ENCODE results near the gene MRM2.

The MRM2 gene

DNA sequence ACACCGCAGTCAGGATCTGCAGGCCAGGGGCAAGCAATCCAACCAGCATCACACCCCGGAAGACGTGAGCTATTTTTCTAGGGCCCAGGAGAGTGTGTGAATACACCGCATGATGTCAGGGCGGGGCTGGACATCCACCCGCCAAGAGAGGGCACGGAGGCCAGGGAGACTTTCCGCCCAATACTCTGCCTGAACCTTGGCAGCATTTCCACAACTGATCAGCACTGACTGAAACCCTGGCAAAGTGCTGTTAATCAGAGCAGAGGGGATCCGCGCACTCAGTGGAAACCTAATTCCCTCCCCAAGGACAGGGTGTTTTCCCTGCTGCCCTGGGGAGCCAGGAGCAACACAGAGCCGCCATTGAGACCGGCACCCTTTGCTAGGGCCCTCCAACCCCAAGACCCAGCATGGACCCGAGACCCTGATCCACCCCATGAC lies 17.5 kb downstream of the MRM2 start:
- no peak overlapping the region for H3K27ac ChIP-seq (ENCODE audit: low read length)
- no peaks in the 10 kb centered on the region for H3K27me3 ChIP-seq (ENCODE audit: control insufficient read depth, insufficient read depth, low read length)
- H3K4me1 ChIP-seq (ENCODE audit: control insufficient read depth, insufficient read depth, low read length) = no peaks in the 10 kb centered on the region; the same call in 1 of the 2 replicates
- no peaks in the 10 kb centered on the region for H3K9me3 ChIP-seq (ENCODE audit: control insufficient read depth, insufficient read depth, low read length)
- no CpG with 5 or more reads among the region's 13 CpGs for WGBS (ENCODE audit: insufficient coverage, insufficient read length)
- DNase-seq (ENCODE audit: low read depth, low spot score) = no peak
- no peak overlapping the region for H3K4me3 ChIP-seq (ENCODE audit: low read length)
- peaks cover 33% of the 10 kb centered on the region for H3K36me3 ChIP-seq (ENCODE audit: control insufficient read depth, insufficient read depth, low read length)

DNA sequence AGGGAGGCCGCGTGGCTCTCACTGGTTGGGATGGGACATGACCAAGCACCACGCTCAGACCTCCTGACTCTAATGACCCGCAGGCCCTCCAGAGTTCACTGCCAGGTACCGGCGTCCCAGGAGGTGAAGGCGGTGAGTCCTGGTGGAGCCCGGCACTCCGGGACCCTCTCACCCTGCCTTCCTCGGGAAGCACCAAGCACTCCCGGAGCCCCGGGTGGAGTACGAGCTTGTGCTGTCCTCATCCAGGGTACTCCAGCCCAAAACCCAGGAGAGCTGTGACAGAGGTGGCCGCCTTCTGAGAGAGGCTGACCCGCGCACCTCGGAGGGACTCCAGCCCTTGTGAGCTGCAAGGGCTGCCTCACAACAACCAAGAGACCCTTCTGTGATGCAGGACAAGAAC lies 18.7 kb downstream of the MRM2 start:
- Histone ChIP-seq H3K27me3 (ENCODE audit: control insufficient read depth, insufficient read depth, low read length) (no peaks in the 10 kb centered on the region), H3K4me3 (ENCODE audit: low read length) (no peak overlapping the region), H3K9me3 (ENCODE audit: control insufficient read depth, insufficient read depth, low read length) (no peaks in the 10 kb centered on the region), H3K36me3 (ENCODE audit: control insufficient read depth, insufficient read depth, low read length) (peaks cover 32% of the 10 kb centered on the region), H3K4me1 (ENCODE audit: control insufficient read depth, insufficient read depth, low read length) (no peaks in the 10 kb centered on the region; the same call in 1 of the 2 replicates), H3K27ac (ENCODE audit: low read length) (no peak overlapping the region)
- WGBS (ENCODE audit: insufficient coverage, insufficient read length) = no CpG with 5 or more reads among the region's 17 CpGs
- DNase-seq (ENCODE audit: low read depth, low spot score) = no peak

DNA sequence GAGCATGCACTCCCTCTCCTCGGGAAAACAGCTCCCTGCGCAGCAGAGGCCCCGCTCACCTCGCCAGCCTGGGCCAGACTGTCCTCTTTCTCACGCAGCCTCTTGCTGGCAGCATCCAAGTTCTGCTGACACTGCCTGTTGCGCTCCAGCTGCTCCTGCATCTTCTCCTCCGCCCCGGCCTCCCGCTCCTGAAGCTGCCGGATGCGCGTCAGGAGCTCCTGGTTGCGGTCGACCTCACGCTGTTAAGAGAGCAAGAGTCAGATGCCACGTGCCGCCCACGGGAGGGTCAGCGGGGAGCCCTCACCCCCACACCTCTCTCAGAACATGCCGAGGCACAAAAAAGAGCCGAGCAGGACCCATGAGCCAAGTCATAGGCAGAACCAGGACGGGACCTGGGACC lies 19.5 kb downstream of the MRM2 start:
- no peak overlapping the region; the same call in 1 of the 2 replicates for H3K4me3 ChIP-seq (ENCODE audit: low read length)
- WGBS (ENCODE audit: insufficient coverage, insufficient read length) = no CpG with 5 or more reads among the region's 22 CpGs
- DNase-seq (ENCODE audit: low read depth, low spot score) = no peak

DNA sequence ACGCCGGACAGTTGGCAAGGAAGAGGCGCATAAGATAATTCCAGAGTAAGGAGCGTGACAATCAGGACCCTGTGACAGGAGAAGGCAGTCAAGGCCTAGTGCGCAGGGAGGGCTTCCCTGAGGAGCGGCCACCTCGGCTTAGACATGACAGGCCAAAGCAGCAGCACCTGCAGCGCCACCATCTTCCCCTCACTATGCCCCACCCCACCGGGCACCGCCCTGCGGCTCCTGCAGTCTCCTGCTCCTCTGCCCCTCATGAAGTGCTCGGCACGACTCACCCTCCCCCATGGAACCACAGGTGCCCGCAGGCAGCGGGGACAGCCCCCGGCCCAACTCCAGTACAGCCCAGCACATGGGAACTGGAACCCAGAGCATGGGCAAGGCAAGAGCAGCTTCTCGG lies 21.1 kb downstream of the MRM2 start:
- Histone ChIP-seq H3K27me3 (ENCODE audit: control insufficient read depth, insufficient read depth, low read length) (no peaks in the 10 kb centered on the region), H3K9me3 (ENCODE audit: control insufficient read depth, insufficient read depth, low read length) (no peaks in the 10 kb centered on the region), H3K27ac (ENCODE audit: low read length) (no peak overlapping the region), H3K36me3 (ENCODE audit: control insufficient read depth, insufficient read depth, low read length) (peaks cover 51% of the 10 kb centered on the region), H3K4me1 (ENCODE audit: control insufficient read depth, insufficient read depth, low read length) (no peaks in the 10 kb centered on the region; the same call in 1 of the 2 replicates), H3K4me3 (ENCODE audit: low read length) (no peak overlapping the region)
- WGBS (ENCODE audit: insufficient coverage, insufficient read length) = no CpG with 5 or more reads among the region's 17 CpGs
- no peak for DNase-seq (ENCODE audit: low read depth, low spot score)

More for the DNA sequence above, 19.5 kb downstream of the MRM2 start:
- Histone ChIP-seq H3K9me3 (ENCODE audit: control insufficient read depth, insufficient read depth, low read length) (no peaks in the 10 kb centered on the region), H3K27me3 (ENCODE audit: control insufficient read depth, insufficient read depth, low read length) (no peaks in the 10 kb centered on the region), H3K27ac (ENCODE audit: low read length) (no peak overlapping the region), H3K4me1 (ENCODE audit: control insufficient read depth, insufficient read depth, low read length) (no peaks in the 10 kb centered on the region; the same call in 1 of the 2 replicates), H3K36me3 (ENCODE audit: control insufficient read depth, insufficient read depth, low read length) (peaks cover 38% of the 10 kb centered on the region)

DNA sequence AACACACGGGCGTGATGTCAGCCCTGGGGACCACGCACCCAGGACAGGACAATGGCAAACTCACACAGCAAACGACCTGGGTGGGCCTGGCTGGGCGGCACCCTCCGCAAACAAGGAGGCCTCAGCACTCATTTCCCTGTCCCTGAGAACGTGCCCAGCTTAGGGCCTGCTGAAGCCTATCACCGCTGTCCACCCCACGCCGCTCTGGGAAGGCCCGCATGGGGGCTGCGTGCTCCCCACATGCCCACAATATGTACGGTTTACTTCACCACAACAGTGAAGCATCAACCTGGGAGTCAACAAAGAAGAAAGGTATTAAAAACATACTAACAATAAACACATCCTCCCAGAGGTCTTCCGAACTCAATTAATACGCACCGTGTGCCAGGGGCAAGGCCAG lies 21.5 kb downstream of the MRM2 start:
- Histone ChIP-seq H3K4me3 (ENCODE audit: low read length) (no peak overlapping the region), H3K36me3 (ENCODE audit: control insufficient read depth, insufficient read depth, low read length) (peaks cover 55% of the 10 kb centered on the region), H3K9me3 (ENCODE audit: control insufficient read depth, insufficient read depth, low read length) (no peaks in the 10 kb centered on the region), H3K27me3 (ENCODE audit: control insufficient read depth, insufficient read depth, low read length) (no peaks in the 10 kb centered on the region), H3K27ac (ENCODE audit: low read length) (no peak overlapping the region), H3K4me1 (ENCODE audit: control insufficient read depth, insufficient read depth, low read length) (no peaks in the 10 kb centered on the region; the same call in 1 of the 2 replicates)
- no CpG with 5 or more reads among the region's 16 CpGs for WGBS (ENCODE audit: insufficient coverage, insufficient read length)
- DNase-seq (ENCODE audit: low read depth, low spot score) = no peak

DNA sequence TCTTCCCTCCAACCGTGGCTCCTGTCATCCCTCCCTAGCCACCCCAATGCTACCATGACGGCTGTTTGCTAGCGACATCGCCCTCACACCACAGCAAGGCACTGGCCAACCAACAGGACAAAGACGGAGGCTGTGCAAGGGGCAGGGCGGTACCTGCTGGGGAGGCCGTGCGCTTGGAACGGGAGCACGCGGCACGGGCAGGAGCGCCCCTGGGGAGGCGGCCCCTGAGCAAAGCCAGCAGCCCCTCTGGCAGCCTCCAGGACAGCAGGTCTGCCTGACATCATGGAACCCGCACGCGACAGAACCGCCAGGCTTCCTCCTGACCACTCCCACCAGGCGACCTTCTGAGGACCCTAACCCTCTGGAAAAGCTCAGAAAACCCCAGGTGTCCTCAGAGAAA lies 22.0 kb downstream of the MRM2 start:
- H3K36me3 ChIP-seq (ENCODE audit: control insufficient read depth, insufficient read depth, low read length) = peaks cover 52% of the 10 kb centered on the region
- no CpG with 5 or more reads among the region's 19 CpGs for WGBS (ENCODE audit: insufficient coverage, insufficient read length)

DNA sequence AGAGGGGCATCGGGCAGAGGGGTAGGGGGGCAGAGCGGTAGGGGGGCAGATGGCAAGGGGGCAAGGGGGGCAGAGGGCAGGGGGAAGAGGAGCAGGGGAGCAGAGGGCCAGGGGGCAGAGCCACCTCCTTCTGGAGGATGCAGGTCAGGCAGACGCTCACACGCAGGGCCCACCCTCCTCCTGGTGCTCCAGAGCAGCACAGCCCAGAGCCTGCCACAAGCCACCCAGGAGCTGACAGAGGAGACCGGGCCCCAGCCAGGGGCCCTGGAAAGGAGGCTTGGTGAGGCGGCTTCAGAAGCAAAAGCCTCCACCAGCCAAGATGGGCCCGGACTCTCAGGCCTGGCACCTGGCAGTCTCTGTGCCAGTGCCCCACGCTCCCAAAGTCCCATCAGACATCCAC lies 22.4 kb downstream of the MRM2 start:
- WGBS (ENCODE audit: insufficient coverage, insufficient read length) = no CpG with 5 or more reads among the region's 8 CpGs
- no peak overlapping the region for H3K27ac ChIP-seq (ENCODE audit: low read length)
- H3K4me1 ChIP-seq (ENCODE audit: control insufficient read depth, insufficient read depth, low read length) = no peaks in the 10 kb centered on the region; the same call in 1 of the 2 replicates
- peaks cover 51% of the 10 kb centered on the region for H3K36me3 ChIP-seq (ENCODE audit: control insufficient read depth, insufficient read depth, low read length)
- H3K27me3 ChIP-seq (ENCODE audit: control insufficient read depth, insufficient read depth, low read length) = no peaks in the 10 kb centered on the region
- no peak for DNase-seq (ENCODE audit: low read depth, low spot score)
- H3K4me3 ChIP-seq (ENCODE audit: low read length) = no peak overlapping the region
- H3K9me3 ChIP-seq (ENCODE audit: control insufficient read depth, insufficient read depth, low read length) = no peaks in the 10 kb centered on the region

More for the DNA sequence above, 22.0 kb downstream of the MRM2 start:
- Histone ChIP-seq H3K4me3 (ENCODE audit: low read length) (no peak overlapping the region), H3K9me3 (ENCODE audit: control insufficient read depth, insufficient read depth, low read length) (no peaks in the 10 kb centered on the region), H3K4me1 (ENCODE audit: control insufficient read depth, insufficient read depth, low read length) (no peaks in the 10 kb centered on the region; the same call in 1 of the 2 replicates), H3K27ac (ENCODE audit: low read length) (no peak overlapping the region), H3K27me3 (ENCODE audit: control insufficient read depth, insufficient read depth, low read length) (no peaks in the 10 kb centered on the region)
- DNase-seq (ENCODE audit: low read depth, low spot score) = no peak

DNA sequence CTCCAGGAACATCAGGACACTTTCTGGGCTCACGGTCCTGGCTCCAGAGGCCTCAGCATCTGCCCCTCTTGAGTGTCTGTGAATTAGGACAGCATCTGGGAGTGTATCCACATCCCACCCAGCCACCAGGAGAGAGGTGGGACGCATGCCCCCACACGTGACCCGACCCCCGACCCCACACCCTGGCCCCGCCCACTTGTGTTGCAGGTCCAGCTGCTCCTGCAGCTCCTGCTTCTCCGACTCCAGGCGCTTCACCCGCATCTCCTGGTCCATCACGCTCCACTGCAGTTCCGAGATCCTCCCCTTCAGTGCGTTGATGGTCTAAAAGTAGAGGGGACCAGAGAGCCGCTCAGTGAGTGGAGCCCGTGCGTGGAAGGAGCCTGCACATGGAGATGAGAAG lies 22.9 kb downstream of the MRM2 start:
- no peaks in the 10 kb centered on the region for H3K27me3 ChIP-seq (ENCODE audit: control insufficient read depth, insufficient read depth, low read length)
- H3K4me3 ChIP-seq (ENCODE audit: low read length) = no peak overlapping the region
- no peak overlapping the region for H3K27ac ChIP-seq (ENCODE audit: low read length)
- DNase-seq (ENCODE audit: low read depth, low spot score) = no peak
- H3K4me1 ChIP-seq (ENCODE audit: control insufficient read depth, insufficient read depth, low read length) = no peaks in the 10 kb centered on the region; the same call in 1 of the 2 replicates
- no CpG with 5 or more reads among the region's 15 CpGs for WGBS (ENCODE audit: insufficient coverage, insufficient read length)
- peaks cover 51% of the 10 kb centered on the region for H3K36me3 ChIP-seq (ENCODE audit: control insufficient read depth, insufficient read depth, low read length)
- no peaks in the 10 kb centered on the region for H3K9me3 ChIP-seq (ENCODE audit: control insufficient read depth, insufficient read depth, low read length)

DNA sequence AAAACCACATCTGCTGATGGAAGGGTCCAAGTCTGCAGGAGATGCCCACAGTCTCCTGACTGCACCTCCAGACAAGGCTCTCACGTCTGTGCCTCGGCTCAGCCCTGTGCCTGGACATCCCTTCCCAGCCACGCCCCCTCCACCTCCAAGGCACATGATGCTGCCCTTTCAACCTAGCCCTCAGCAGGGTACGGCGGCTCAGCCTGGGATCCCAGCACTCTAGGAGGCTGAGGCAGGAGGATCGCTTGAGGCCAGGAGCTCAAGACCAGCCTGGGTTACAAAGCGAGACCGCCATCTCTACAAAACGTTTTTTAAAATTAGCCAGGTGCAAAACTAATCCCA lies 23.6 kb downstream of the MRM2 start:
- Histone ChIP-seq H3K27me3 (ENCODE audit: control insufficient read depth, insufficient read depth, low read length) (no peaks in the 10 kb centered on the region), H3K27ac (ENCODE audit: low read length) (no peak overlapping the region), H3K4me1 (ENCODE audit: control insufficient read depth, insufficient read depth, low read length) (no peaks in the 10 kb centered on the region; the same call in 1 of the 2 replicates), H3K9me3 (ENCODE audit: control insufficient read depth, insufficient read depth, low read length) (no peaks in the 10 kb centered on the region), H3K36me3 (ENCODE audit: control insufficient read depth, insufficient read depth, low read length) (peaks cover 52% of the 10 kb centered on the region), H3K4me3 (ENCODE audit: low read length) (no peak overlapping the region)
- no CpG with 5 or more reads among the region's 9 CpGs for WGBS (ENCODE audit: insufficient coverage, insufficient read length)
- no peak for DNase-seq (ENCODE audit: low read depth, low spot score)

DNA sequence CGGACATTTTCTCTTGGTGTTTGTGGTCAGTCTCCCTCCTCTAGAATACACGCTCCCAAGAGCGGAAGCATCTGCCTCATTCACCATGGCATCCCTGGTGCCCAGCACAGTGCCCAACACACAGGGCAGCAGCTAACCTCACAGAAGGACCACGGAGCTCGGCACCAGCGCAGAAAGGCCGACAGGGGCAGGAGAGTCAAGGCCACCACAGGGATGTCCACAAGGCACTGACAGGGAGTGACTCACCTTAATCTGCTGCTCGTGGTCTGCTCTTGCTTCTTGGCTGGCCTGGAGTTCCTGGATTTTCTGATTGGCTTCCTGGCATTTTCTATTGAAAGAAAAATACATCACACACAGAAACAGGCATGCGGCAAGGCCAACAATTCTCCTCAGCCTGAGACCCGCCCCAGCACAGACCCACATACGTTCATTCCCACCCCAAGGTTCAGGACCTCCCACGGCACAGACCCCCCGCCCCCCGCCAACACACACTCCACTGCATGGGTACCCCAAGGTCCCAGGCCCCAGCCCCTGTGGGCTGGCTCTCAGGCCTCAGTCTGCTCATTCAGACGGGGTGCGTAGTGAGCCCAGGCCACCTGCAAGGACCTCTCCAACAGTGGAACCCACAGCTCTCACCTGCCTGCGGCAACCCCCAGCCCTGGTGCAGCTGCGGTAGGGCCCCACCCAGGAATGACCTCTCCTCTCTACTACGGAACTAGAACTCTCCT lies 24.1 kb downstream of the MRM2 start:
- H3K27me3 ChIP-seq (ENCODE audit: control insufficient read depth, insufficient read depth, low read length) = no peaks in the 10 kb centered on the region
- no peak for DNase-seq (ENCODE audit: low read depth, low spot score)
- no CpG with 5 or more reads among the region's 19 CpGs for WGBS (ENCODE audit: insufficient coverage, insufficient read length)
- H3K4me1 ChIP-seq (ENCODE audit: control insufficient read depth, insufficient read depth, low read length) = no peaks in the 10 kb centered on the region
- no peak overlapping the region for H3K27ac ChIP-seq (ENCODE audit: low read length)
- no peak overlapping the region for H3K4me3 ChIP-seq (ENCODE audit: low read length)
- no peaks in the 10 kb centered on the region for H3K9me3 ChIP-seq (ENCODE audit: control insufficient read depth, insufficient read depth, low read length)
- peaks cover 56% of the 10 kb centered on the region for H3K36me3 ChIP-seq (ENCODE audit: control insufficient read depth, insufficient read depth, low read length)

DNA sequence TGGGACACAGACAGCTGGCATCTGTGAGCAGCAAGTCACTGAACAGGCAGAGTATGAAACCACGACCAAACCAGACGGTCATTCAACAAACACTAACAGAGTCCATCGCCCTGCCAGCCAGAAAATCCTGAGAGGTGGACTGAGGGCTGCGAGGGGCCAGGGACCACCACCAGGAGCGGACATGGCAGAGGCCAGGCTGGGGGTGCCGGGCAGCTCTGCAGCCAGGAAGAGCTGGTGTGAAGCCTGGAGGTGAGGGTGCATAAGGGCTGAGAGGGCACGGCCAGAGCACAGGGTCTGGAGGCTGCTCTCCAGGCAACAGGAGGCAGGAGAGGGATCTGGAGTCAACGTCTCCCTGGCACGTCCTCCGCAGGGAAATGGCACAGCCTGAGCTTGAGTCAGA lies 24.8 kb downstream of the MRM2 start:
- Histone ChIP-seq H3K9me3 (ENCODE audit: control insufficient read depth, insufficient read depth, low read length) (no peaks in the 10 kb centered on the region), H3K4me3 (ENCODE audit: low read length) (no peak overlapping the region), H3K27me3 (ENCODE audit: control insufficient read depth, insufficient read depth, low read length) (no peaks in the 10 kb centered on the region), H3K4me1 (ENCODE audit: control insufficient read depth, insufficient read depth, low read length) (no peaks in the 10 kb centered on the region), H3K36me3 (ENCODE audit: control insufficient read depth, insufficient read depth, low read length) (peaks cover 54% of the 10 kb centered on the region), H3K27ac (ENCODE audit: low read length) (no peak overlapping the region)
- WGBS (ENCODE audit: insufficient coverage, insufficient read length) = no CpG with 5 or more reads among the region's 10 CpGs
- DNase-seq (ENCODE audit: low read depth, low spot score) = no peak
